Measurements from ENCODE around the gene MBD6.

The MBD6 gene

GRCh38 chr12:57531836-57532235, 9.2 kb downstream of the MBD6 start:
- no peak for DNase-seq

DNA sequence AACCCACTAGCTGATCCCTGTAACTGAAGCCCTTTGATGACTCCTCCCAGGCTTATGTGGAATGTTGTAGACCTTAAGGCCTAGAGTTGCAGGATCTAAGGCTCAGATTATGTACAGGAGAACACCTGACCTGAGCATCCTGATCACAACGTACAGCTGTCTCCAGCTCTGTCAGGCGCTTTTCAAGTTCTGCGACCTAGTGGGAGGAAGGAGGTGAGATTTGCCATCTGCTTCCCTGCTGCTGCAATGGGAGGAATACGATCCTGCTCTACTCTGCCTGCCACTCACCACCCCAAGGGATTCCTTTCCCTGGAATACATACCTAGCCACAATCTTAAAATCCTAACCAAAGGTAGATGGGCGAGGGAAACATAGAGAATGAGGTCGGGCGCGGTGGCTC, 10.5 kb downstream of the MBD6 start:
- DNase-seq = no peak

DNA sequence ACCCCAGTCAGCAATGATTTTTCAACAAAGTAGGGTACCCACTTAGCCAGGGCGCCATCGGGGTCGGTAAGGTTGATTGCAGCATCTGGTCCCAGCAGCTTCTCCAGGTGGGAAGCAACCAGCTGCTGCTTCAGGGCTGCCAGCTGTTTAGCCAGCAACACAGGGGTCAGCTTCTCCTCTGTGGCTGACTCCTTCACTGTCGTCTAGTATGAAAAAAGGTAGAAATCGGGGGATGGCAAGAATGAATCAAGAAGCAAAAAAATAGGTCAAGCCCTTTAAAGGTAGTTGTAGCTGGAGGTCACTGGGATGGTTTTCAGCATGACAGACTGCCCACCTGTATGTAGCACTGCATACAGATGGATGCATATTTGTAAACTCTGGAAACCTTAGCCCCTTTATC, 11.6 kb downstream of the MBD6 start:
- no peak for DNase-seq

DNA sequence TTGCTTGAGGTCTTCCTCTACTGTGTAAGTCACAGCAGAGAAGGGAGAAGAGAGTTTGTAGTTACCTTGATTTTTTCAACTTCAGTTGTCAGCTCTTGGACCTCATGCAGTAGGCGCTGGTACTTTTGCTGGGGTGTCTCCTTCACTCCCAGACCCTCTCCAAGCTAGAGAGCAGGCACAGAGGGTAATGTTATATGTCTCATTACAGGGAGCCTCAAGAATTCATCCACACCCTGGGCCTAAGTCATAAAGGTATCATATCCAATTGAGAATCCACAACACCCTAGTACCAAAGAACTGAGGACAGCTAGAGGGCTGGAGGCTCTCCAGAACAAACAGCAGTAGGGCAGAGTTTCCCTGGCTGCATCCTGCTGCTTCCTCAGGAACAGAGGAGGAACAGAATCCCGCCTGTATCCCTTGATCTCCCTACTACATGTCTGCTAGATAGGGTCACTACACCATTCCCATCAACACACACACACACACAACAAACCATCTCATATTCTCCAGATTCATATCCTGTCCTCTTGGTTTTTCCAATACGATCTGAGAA, 12.4 kb downstream of the MBD6 start:
- no peak for DNase-seq

GRCh38 chr12:57535764-57536596, 13.4 kb downstream of the MBD6 start:
- no peak for DNase-seq

DNA sequence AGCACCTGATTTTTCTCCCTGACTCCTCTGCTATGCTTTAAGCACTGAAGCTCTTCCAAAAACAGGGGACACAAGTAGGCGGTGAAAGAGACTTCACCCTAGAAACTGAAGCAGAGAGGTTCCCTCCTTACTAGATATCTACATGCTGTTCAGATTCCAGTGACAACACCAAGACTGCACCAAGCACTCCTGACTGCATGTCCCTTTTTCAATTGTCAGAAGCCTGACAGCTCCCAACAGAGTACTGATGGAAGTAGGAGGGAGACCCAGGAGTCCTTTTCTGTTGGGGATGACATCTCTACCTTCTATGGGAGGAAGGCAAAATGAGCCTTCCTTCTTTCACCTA, 13.9 kb downstream of the MBD6 start:
- DNase-seq = no peak

DNA sequence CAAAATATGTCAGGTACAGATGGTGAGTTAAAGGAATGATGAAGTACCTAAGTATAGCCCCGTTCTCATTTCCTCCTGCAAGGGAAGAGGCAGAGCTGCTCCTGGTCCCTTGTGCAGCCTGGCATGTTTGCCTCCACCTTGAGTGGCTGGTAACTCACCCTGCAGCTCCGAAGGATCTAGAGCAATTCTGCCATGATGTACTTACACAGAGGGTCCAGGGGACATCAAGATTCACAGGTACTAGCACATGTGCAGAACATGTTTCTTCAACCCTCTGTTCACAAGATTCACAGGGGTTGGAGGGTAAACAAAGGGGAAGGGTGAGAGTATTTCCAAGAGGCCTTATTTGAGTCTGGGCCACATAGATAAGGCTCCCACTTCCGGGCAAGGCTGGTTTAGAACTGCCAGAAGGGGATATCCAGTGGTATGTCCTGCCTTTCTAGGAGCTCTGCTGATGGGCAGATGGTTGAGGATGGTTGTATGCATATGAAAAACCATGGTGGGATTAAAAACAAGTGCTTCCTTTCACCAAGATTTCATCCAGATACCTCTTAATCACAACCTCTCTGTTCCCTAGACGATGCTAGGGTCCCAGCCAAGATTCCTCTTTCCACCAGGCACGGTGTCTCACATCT, 16.6 kb downstream of the MBD6 start:
- DNase-seq = no peak

DNA sequence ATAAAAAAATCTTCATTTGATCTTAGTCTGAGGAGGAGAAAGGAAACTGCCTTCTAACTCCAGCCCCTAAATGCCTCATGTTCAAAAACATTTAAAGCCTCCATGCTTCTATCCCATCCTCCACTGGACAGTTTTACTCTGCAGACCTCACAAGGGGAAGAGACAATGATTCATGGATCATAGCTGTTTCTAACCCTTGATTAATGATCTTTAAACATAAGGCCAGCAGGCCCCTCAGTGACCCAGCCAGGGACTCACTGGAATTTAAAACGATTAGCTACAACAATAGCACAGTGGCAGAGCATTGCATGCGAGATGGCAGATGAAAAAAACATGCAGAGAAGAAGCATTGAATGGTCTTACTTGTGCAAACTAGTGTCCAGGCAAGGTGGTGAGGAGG, 18.4 kb downstream of the MBD6 start:
- no peak for DNase-seq

GRCh38 chr12:57541717-57542116, 19.1 kb downstream of the MBD6 start:
- DNase-seq = no peak

GRCh38 chr12:57543581-57543980, 21.0 kb downstream of the MBD6 start:
- DNase-seq = peak; percentile 28

- DNase-seq = peak; percentile 92
Measured at GRCh38 chr12:57545809-57546437, 23.3 kb downstream of the MBD6 start.

DNA sequence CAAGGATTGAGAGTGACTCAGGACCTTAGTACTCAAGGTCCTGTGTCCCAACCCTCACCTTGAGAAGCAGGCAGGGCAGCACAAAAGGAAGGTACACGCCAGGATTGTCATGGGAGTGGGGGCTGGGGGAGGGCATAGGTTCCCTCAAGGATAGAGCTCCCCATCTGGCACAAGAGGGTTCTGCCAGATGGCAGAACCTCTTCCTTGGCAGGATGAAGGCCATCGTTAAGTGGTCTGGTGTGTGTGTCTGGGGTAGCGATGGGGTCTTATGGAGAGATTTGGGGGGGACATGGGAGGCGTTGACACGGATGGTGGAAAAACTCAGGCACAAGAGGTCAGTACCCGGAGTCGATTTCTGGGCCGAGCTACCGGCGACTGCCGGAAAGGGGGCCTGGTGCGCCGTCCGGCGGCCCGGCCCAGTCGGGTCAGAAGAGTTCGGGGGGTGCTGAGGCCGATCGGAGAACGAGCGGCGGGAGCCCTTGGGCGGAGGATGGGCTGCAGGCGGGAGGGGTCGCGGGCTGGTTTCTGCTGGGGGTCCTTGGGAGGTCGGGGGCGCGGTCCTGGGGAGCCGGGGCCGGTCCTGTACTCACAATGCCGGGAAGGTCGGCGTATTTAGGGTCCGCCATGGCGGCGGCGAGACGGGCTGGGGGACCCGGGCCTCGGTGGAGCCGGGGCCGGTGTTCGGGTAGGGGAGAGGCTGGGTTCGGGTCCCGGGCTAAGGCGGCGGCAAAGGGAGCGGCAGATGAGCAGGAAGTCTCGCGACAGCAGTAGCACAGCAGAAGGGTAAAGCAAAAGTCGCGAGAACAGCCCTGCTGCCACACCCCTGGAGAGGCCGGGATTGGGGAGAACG, 24.0 kb downstream of the MBD6 start, which contains the start of gene DCTN2:
TSS of gene DCTN2 (minus strand) at position 755 of the 850 bp plus-strand sequence. CDS start at position 626, 129 bp downstream.
- peak; percentile 99 for DNase-seq

DNA sequence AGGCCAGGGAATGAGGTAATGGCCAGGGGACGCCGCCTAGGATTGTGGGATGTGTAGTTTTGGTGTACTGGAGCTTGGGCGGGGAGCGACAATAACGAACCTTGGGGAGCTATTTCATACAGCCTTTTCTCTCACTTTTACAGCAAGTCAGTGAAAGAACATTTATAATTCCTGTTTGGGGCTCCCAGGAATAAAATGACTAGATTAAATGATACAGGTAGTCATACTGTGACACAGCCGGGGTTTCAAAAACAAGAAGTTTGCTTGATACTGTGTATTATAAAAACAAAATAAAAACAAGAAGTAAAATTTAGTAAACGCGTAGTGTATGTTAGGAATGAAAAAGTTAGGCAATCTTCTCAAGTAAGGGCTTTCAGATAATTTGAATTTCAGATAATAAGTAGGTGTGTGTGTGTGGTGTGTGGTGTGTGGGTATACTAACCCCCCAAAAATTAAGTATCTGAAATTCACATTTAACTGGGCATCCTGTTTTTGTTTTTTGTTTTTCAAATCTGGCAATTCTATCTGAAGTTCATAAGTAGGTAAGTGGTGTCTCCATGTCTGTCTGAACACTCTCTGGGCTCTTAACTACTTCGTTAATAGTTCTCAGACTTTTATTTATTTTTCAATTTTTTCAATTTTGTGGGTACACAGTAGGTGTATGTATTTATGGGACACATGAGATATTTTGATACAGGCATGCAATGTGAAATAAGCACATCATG, 24.8 kb downstream of the MBD6 start:
- DNase-seq = no peak

DNA sequence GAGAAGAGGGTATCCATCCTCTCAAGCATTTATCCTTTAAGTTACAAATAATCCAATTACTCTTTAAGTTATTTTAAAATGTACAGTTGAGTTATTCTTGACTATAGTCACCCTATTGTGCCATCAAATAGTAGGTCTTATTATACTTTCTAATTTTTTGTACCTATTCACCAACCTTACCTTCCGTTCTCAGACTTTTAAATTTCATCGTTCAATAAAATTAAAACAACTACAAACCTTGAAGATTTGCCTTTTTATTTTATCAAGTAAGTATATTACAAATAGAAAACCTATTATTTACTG, 25.3 kb downstream of the MBD6 start:
- DNase-seq = no peak

- no peak for DNase-seq
Measured at GRCh38 chr12:57548488-57548887, 25.9 kb downstream of the MBD6 start.

GRCh38 chr12:57549203-57549908, 26.7 kb downstream of the MBD6 start:
- no peak for DNase-seq

- DNase-seq = peak; percentile 75
Measured at GRCh38 chr12:57549909-57550640, 27.5 kb downstream of the MBD6 start, which contains the start of gene KIF5A. KIF5A (plus strand) TSS chr12:57550044; CDS start chr12:57550272, 228 bp downstream.

DNA sequence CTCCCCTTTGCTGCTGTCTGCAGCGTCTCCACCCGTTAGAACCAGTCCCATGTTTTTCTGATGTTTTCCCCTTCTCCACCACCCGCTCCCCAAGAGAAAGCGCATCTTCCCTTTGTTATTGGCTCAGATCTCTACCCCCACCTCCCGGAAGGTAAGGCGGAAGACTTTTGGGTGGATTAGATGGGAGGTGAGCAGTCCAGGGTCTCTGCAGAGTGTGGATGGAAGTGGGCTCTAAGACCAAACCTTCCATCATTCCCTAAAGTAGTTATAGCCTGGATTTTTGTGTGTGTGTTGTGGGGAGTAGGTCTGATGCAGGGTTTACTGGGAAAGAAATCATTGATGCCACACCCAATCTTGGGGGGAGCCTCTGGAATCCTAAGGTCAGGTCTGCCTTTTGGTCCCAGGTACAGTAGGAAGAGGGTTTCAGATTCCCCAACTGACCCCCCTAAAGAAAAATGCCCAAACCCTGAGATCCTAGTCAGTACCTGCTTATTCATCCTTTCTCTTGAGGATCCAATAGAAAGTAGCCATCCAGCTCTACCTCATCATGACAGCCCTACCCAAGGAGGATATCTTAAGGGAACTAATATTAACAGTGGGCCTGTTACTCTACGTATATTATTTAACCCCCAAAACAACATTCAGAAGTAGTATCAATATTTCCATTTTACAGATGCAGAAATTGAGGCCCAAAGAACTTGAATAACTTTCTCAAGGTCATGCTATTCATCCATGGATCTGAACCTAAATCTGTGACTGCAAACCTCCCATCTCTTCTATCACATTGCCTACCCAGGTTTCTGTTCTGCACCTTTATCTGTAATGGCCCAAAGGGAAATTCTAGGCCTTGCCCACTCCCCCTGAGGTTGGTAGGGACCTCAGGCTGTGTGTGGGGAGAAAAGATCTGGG, 28.3 kb downstream of the MBD6 start:
- DNase-seq = no peak

DNA sequence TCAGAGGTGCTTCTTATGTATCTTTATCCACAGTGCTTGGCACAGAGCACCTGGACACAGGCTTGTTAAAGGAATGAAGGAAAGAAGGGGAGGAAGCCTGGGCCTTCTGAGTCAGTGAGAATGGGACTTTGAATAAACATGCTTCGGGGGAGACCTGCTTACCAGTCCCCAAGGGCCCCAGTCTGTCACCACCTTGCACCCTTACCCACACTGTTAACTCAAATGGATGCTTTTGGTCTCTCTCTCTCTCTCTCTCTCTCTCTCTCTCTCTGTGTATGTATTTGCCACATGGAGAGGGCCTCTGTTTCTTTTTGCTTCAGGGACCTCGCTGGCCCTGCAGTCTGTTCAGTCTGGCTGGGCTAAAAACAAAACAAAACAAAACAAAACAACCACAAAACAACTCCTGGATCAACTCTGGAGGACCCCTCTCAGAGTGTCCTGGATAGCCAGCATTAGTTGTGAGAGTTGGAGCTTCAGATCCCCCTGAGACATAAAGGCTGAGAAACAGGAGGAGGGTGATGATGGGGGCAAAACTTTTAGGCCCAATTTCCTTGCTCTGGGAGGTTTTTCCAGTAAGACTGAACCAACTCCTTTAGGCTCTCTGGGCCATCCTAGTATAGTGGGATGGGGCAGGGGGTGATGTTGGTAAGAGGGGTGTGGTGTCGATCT, 29.1 kb downstream of the MBD6 start:
- no peak for DNase-seq

Data from DMS53 (cell line).